ENCODE measurements around the gene TMEM132C.

Gene TMEM132C

GRCh38 chr12:128288896-128289295, 21.9 kb downstream of the TMEM132C start:
- no peak for DNase-seq (ENCODE audit: low read depth in 2 of 2)

GRCh38 chr12:128290938-128291337, 24.0 kb downstream of the TMEM132C start:
- no peak for DNase-seq (ENCODE audit: low read depth in 2 of 2)

- no peak for DNase-seq (ENCODE audit: low read depth in 2 of 2)
These were observed 31.2 kb downstream of the TMEM132C start for GRCh38 chr12:128298091-128298748.

- no peak for DNase-seq (ENCODE audit: low read depth in 2 of 2)
These were observed 38.4 kb downstream of the TMEM132C start for GRCh38 chr12:128305336-128305892.

- no peak for DNase-seq (ENCODE audit: low read depth in 2 of 2)
These were observed 40.8 kb downstream of the TMEM132C start for GRCh38 chr12:128307791-128308190.

- no peak for DNase-seq (ENCODE audit: low read depth in 2 of 2)
These were observed 45.7 kb downstream of the TMEM132C start for GRCh38 chr12:128312661-128313060.

GRCh38 chr12:128313931-128314330, 47.0 kb downstream of the TMEM132C start:
- no peak for DNase-seq (ENCODE audit: low read depth in 2 of 2)

GRCh38 chr12:128314611-128315010, 47.6 kb downstream of the TMEM132C start:
- DNase-seq (ENCODE audit: low read depth in 2 of 2) = no peak

- DNase-seq (ENCODE audit: low read depth in 2 of 2) = no peak
These were observed 49.1 kb downstream of the TMEM132C start for GRCh38 chr12:128316078-128316477.

GRCh38 chr12:128316973-128317526, 50.1 kb downstream of the TMEM132C start:
- DNase-seq (ENCODE audit: low read depth in 2 of 2) = no peak

- DNase-seq (ENCODE audit: low read depth in 2 of 2) = no peak
These were observed 51.4 kb downstream of the TMEM132C start for GRCh38 chr12:128318341-128318740.

- DNase-seq (ENCODE audit: low read depth in 2 of 2) = no peak
These were observed 52.0 kb downstream of the TMEM132C start for GRCh38 chr12:128318946-128319345.

GRCh38 chr12:128322341-128322740, 55.4 kb downstream of the TMEM132C start:
- DNase-seq (ENCODE audit: low read depth in 2 of 2) = no peak

GRCh38 chr12:128323145-128323920, 56.4 kb downstream of the TMEM132C start:
- DNase-seq (ENCODE audit: low read depth in 2 of 2) = no peak

- no peak for DNase-seq (ENCODE audit: low read depth in 2 of 2)
These were observed 58.7 kb downstream of the TMEM132C start for GRCh38 chr12:128325646-128326045.

GRCh38 chr12:128326406-128326805, 59.4 kb downstream of the TMEM132C start:
- no peak for DNase-seq (ENCODE audit: low read depth in 2 of 2)

- DNase-seq (ENCODE audit: low read depth in 2 of 2) = no peak
These were observed 62.0 kb downstream of the TMEM132C start for GRCh38 chr12:128328961-128329360.

- no peak for DNase-seq (ENCODE audit: low read depth in 2 of 2)
These were observed 69.5 kb downstream of the TMEM132C start for GRCh38 chr12:128336204-128337070.

GRCh38 chr12:128337071-128337345, 70.0 kb downstream of the TMEM132C start:
- DNase-seq (ENCODE audit: low read depth in 2 of 2) = no peak

GRCh38 chr12:128337431-128338170, 70.6 kb downstream of the TMEM132C start:
- no peak for DNase-seq (ENCODE audit: low read depth in 2 of 2)

Measured in stimulated activated CD4-positive, alpha-beta T cell treated with anti-CD3 and anti-CD28 coated beads, Interleukin-15, amount 100 ng/mL, for 48 hours (primary cell).